ENCODE data around the gene ANKRD50.

Gene ANKRD50, protein sequence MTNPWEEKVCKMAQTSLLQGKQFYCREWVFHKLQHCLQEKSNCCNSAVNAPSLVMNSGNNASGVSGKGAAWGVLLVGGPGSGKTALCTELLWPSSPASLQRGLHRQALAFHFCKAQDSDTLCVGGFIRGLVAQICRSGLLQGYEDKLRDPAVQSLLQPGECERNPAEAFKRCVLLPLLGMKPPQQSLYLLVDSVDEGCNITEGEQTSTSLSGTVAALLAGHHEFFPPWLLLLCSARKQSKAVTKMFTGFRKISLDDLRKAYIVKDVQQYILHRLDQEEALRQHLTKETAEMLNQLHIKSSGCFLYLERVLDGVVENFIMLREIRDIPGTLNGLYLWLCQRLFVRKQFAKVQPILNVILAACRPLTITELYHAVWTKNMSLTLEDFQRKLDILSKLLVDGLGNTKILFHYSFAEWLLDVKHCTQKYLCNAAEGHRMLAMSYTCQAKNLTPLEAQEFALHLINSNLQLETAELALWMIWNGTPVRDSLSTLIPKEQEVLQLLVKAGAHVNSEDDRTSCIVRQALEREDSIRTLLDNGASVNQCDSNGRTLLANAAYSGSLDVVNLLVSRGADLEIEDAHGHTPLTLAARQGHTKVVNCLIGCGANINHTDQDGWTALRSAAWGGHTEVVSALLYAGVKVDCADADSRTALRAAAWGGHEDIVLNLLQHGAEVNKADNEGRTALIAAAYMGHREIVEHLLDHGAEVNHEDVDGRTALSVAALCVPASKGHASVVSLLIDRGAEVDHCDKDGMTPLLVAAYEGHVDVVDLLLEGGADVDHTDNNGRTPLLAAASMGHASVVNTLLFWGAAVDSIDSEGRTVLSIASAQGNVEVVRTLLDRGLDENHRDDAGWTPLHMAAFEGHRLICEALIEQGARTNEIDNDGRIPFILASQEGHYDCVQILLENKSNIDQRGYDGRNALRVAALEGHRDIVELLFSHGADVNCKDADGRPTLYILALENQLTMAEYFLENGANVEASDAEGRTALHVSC (N-terminal part only)

DNA sequence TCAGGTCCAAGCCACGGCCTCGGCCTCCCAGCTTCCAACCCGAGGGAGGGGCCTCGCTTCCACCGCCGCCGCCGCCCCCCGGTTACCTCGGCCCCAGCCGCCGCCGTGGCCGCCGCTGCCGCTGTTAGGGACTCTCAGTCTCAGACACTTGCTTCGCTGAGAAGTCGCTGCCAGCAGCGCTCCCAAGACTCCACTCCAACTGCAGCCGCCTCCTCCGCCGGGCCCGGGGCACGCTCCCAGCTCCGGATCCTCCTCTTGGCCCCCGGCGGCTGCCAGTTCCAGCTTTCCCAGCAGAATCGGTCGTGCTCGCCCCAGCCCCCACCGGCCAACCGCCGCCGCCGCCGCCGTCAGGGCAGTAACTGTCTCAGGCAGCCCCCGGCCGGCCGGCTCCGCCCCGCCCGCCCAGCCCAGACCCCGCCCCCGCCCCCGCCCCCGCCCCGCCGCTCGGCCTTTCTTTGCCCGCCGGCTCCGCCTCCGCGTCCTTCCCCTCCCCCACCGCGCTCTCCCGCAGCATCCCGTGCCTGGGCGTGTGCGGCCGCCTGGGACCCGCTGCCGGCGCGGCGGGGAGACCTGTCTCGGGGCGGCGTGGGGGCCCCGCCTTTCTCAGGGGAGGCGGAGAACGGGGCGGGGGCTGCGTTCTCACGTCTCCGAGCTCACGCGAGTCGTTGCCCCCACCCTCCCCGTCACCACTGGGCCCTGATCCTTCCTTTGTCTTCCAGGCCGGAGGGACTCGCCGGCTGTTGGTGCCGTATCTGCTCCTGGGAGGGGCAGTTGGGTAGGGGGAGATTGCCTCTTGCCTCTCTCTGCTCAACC, at the start of gene ANKRD50:
ANKRD50 (minus strand) TSS at position 361 of the 813 bp plus-strand sequence. CDS start 2,221 bp downstream, outside the sequence.
- peak; percentile 70 for DNase-seq

DNA sequence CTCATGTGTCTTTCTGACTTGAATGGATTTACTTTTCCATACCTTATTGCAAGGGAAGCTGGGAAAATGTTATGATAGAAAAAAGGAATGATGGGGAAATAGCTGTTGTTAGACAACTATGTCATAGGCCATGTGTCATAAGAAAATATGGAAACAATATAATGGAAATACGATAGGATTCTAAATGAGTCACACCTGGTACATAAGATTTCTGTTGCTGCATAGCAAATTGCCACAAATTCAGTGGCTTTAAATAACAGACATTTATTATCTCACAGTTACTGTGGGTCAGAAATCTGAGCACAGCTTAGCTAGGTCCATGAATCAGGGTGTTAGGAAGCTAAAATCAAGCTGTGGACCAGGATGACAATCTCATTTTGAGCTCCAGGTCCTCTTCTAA, 44.6 kb upstream of the ANKRD50 start:
- DNase-seq = no peak

DNA sequence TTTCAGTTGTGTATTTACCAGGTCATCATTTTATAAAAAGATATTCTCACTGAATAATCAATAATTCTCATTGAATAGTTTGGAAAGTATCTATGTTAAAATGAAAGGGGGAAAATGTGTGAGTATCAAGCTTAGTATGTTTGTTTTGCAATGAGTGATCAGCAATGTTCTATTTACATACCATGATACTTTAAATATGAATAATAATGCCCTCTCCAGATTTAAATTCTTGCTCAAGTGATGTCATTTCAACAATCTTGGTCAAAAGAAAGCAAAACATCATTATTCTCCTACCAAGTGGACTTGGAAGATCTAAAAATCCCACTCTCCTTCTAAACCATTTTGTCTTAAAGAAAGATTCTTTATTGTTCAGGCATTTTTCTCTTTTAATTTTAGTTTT, 42.1 kb upstream of the ANKRD50 start:
- DNase-seq = no peak

DNA sequence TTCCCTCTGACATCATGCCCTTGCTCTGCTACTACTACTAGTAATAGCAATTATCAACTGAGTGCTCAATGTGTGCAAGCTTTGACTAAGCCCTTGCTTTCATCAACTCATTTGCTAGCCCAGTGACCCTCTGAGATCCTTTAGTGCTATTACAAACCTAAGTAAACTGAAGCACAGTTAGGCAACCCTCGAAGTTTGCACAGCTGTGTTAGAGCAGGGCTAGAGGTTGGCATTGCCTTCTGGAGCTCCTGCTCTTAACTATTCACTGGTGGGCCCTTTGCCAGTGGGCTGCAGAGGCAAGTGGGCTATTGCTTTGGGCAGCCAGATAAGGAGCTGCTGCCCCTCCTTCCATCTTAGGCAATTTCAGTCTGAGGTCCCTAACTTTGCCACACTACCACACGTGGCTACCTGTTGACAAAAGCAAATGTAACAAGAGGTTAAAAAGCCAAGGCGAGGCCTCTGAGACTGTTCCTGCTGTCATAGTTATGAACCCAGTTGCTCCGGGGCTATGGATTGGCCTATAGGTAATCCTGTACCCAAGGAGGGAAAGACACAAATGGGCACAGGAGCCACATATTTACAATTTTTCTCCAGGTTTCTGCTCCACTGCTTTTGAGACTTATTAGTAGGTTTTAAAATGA, 41.5 kb upstream of the ANKRD50 start:
- DNase-seq = no peak

DNA sequence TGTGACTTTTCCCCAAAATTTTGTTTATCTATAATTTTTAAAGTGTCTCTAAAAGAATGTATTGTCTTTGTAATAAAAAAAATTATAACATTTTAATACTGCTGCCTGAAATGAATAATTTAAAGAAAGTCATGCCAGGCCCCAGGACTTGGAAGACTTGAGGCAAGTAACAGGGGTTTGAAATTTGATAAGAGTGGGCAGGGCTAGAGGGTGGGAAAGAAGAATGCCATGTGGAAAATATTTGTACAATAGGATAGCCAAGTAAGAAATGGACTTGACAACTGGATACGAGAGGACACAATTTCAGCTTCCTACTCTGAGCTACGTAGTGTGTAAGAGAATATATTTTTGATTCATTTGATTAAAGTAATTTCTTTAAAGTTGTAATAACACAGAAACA, 36.9 kb upstream of the ANKRD50 start:
- no peak for DNase-seq

DNA sequence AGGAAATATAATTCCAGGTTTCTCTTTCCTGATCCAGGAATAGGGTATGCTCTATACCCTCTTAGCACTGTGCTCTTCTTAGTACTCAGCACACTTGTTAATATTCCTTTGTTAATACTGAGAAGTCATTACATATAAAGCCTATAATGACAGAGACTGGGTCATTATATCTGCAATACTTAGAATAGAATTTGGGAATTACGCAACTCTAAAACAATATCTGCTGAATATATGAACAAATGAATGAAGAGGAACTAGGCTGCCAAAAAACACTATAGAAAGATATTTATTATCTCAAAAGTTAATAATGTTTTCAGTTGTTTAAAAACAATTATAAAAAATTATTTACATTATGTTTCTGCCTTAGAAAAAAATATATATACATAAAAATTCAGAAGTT, 36.4 kb upstream of the ANKRD50 start:
- no peak for DNase-seq

DNA sequence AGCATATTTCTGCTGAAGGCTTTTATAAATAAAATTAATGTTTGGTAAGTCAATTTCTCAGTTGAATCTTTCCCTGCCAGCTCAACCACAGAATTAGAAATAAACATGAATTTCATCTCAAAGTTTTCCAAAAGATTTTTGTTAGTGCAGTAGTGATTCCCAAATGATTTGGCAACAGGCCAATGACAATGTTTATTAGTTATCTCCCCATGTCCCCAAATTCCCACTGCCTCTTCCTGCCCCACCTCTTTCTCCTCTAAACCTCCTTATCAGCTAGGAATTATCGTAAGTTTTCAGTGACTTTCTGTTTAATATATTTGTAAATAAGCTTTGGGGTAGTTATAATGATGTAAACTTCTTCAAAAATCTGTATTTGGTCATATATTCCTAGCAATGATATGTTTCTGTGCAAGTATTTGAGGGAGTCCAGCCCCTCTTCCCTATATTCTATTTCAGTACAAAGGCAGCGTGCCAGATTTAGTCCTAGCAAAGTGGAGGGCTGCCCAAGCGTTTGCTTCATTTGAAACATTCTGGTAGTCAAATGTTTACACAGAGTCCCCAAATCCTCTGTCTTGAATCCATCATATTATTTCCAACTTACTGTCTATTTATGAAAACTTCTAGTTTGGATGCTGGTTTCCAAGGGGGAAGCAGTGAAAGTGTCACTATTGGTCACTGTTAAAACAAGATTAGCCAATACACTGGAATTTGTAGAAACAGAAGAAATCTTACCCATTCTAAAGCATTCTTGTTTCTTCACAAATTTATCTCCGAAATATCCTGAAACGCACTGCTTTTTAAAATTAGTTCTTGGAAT, 33.7 kb upstream of the ANKRD50 start:
- no peak for DNase-seq

DNA sequence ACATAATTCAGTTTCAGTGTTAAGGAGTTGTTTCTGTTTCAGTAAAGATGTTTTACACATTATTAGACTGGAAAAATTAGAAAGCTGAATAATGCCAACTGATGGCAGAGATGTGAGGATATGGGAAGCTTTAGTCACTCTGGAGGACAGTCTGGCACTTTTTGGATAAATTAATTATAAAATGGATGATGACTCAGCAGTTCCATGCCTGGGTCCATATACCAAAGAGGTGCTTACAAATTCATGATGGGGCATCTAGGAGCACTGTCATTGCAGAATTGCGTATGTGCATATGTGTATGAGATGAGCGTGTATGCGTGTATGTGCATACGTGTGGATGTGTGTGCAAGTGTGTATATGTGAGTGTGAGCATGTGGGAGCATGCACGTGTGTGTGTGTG, 31.2 kb upstream of the ANKRD50 start:
- DNase-seq = no peak

DNA sequence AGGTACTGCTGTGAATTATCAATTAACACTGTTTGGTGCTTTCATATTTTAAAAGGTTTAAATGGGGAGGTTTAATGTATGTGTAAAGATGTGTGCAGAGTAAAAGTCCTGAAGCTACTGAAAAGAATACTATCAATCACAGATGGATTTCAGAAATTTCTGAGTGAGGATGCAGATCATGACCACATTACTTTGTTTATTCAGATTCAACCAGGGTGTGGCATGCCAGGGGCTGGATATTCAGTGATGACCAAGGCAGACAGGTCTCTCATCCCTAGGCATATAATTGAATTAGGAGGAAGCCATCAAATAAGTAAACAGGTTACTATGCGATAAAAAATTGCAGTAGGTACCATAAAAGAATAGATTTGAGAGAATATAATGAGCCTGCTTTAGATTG, 28.0 kb upstream of the ANKRD50 start:
- no peak for DNase-seq

DNA sequence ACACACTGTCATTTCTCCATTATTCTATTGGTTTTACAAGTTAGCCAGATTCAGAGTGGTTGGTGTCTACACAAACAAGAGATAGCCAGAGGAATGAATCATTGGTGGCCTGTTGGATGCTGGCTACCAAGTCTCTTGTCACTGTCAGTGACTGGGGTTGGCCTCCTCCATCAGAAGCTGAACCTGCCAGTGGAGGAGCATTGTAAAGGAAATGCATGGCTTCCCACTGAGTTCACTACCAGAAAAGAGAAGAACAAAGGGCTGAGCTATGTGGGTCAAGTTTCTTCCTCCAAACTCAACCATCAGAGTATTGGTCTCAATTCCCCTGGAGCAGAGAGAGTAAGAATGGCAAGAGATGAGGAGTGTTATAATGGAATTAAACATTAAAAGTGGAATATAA, 26.5 kb upstream of the ANKRD50 start:
- no peak for DNase-seq

DNA sequence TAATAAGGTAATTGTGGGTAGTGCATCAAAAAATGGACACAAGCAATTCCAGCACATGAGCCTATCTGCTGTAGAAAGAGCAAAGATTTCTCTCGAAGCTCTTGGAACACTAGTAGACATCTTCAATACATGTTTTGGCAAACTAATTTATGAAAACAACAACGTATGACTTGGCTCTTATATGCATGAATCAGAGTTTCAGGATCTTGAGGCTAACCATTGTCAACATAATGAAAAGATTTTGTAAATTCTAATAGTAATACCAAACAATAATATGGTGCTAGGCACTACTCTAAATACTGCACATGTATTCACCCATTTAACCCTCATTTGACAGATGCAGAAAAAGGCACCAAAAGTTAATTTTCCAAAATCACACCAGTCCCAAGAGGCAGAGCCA, 25.1 kb upstream of the ANKRD50 start:
- no peak for DNase-seq

DNA sequence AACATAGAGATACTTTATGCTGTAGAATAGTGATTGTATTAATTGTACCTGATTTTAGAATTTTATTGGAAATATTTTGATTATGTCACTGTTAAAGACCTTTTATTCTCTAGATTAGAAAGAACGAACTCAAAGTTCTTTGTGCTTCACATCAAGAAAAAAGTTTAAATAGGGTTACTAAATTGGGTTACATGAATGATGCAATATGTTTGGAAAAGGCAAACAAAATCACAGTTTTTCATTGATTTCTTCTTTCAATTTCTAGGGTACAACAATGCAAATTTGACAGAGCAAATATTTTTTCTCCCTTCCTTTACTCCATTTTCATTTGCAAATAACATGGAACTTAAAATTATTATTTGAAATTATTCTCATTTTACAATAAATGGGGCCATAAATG, 24.0 kb upstream of the ANKRD50 start:
- DNase-seq = no peak

DNA sequence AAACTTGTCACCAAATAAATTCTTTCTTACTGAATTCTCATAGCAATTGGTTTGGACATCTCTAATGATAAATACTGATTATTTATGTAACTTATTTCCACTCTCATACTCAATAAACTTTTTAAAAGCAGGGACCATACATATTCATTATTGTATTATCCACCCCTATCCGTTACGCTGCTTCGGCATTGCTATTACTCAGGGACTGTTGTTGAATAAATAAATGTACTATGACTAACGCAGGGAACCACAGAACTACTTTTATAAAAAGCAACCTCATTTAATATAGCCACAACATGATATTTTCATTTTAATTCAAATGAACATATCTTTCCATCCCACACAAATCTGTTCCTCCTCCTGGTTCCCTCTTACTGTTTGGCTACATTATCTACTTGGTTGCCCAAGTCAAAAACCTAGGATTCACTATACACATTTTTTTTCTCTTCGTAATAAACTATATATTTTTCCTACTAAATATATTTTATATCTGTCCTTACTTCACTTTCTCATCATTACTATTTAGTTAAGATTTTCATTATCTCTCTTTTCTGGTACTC, 14.9 kb upstream of the ANKRD50 start:
- DNase-seq = no peak

DNA sequence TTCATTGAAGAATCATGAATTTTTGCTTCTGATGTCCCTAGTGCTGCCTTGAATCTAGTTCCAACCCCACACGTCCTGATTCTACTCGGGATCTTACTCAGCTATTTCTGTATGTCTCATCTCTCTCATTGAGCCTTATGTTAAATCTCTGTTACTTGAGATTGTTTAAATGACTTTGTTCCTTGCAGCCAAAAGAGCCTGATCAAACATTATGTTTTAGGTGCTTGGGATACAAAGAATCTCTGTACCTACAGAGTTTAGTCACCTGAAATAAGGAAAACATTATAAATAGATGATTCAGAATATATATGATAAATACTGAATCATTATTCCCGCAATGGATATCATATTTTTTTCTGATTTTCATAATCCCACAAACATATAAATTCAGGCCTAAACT, 13.7 kb upstream of the ANKRD50 start:
- no peak for DNase-seq

DNA sequence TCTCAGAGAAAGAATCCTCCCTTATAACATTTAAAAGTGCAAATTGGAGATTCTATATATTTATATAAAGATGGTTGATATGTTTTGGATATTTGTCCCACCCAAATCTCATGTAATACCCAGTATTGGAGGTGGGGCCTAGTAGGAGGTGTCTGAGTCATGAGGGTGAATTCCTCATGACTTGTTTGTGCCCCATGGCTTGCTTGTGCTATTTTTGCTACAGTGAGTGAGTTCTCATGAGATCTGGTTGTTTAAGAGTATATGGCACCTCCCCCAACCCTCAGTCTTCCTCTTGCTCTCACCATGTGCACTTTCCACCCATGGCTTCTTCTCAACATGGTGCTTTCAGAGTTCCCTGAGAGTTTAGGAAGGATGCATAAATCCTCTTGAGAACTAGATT, 9.5 kb upstream of the ANKRD50 start:
- DNase-seq = no peak

DNA sequence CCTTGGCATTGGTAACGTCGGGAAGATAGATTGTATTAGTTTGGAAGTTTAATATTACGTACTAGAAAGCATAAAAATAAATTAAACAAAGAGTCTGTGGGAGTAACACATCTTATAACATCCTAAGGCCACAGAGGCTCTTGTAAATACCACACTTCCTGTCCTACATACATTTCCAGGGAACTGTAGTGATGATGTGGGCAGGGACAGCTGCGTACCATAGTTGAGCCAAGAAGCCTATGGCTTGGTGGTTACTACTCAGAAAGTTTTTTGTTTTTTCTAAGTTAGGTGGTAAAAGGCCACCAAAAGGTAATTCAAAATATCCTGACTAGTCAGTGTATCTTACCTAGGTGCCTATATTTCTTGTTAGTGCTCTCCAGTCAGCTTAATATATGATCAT, 4.6 kb upstream of the ANKRD50 start:
- DNase-seq = no peak

DNA sequence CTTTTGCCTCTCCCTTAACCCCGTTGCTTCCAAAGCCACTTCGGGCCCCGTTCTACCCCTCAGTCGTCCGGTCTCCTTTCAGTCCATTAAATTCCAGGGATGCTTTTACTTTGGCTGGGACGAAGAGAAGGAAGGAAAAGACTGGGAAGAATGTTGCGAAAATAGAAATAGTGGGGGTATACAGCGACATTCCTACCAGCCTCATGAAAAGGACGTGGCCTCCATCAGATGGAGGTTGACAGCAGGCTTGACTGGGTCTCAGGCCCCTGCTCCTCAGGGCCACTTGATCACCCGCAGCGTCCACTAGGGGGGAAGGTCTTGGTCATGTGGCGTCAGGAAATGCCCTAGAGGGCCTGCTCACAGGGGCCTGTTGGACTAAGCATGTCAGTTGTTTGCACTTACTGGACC, 657 bp upstream of the ANKRD50 start:
- no peak for DNase-seq

DNA sequence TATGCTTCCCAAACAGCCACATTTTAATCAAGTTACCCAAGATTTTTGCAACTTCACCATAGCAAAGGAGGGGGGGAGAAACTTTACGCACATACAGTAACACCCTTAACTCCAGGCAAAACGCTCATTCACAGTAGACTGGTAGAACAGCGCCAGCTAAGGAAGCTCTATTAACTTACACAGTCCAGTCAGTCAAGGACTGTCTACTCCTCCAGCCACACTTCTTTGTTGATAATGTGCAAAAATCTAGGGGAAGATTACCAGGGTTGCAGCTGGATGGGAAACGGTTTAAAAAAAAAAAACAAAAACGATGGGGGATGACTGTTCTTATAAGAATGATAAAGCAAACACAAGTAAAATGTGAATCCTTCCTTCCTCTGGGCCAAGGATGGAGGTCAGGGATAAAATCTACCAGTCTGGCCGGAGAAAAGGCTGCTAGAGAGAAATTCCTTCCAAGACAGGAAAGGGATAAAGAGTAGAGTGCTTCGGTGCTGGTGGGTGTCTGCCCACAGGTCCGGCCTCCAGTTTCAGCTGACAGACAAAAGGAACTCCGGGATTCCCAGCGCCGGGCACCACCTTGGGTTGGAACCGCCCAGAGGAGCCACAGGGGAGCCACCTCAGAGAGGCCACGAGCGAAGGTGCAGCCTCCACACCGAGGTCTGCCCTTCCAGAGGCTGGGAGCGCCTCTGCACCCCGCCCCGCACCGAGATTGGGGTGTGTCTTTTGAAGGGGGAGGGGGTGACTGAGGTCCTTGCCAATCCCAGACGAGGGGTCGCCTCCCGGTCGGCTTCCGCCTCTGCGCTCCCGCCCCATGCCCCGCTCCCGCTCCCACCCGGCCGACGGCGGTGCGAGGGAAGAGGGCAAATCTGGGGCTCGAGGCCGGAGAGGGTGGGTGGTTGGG, 811 bp downstream of the ANKRD50 start:
- DNase-seq = peak; percentile 16

DNA sequence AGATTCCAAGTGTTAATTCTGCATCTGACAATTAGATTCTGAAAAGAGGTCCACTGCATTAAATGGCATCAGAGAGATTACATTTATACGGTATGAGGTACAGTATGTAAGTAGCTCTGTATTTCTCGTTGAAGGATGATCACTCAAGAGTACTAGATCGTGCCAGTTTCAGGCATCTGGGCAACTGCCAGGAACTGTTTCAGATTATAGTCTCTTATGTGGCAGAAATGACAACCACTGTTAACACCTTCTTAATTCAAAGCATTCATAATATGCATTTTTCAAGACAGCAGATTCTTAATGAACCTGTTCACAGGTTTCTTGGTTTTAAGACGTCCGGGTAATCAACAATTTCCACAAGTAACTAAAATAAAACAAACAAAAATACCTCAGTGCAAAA, 1.6 kb downstream of the ANKRD50 start:
- no peak for DNase-seq
